HTR-8/SVneo (cell line): ENCODE measurements around the gene NFRKB.
A peak's percentile ranks its signal among the peaks of the same experiment; 100 is the strongest.

Experiments used
- DNase-seq: peaks from one replicate; pipeline ENCODE4 v3.0.0; 2011; ENCODE audit warnings: low spot score, mixed read lengths; ENCODE audit not compliant: insufficient read length
- FAIRE-seq: peaks from 2 replicates; lab custom pipeline; 2011; peaks lifted over from hg19 to GRCh38; lab: Jason Lieb, UNC

Gene NFRKB

GRCh38 chr11:129895126-129896041 lies at the start of gene NFRKB:
TSS of gene NFRKB (minus strand) at chr11:129895578. CDS start at chr11:129892849, 2,729 bp downstream.
- DNase-seq: peak; percentile 77
- no peak for FAIRE-seq

DNA sequence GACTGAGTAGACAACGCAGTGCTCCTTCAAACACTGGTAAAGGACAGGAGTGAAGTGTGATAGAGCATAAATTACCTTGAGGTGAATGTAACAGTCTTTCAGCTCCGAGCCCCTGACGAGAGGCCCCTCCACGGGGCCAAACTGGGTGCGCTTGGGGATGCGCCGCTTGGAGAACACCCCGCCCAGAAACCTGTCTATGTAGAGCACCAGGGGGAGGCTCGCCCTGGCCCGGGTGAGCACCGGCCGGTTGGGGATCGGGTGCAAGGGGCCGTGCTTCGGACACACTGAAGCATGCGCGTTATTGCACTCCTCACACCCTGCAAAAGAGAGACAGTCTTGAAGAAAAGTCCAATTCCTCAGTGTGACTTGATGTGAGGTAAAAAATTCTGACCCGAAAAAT lies 49.3 kb upstream of the NFRKB start:
- DNase-seq (no peak), FAIRE-seq (no peak)

- DNase-seq (no peak), FAIRE-seq (no peak)
Measured at GRCh38 chr11:129943036-129943435, 47.7 kb upstream of the NFRKB start.

DNA sequence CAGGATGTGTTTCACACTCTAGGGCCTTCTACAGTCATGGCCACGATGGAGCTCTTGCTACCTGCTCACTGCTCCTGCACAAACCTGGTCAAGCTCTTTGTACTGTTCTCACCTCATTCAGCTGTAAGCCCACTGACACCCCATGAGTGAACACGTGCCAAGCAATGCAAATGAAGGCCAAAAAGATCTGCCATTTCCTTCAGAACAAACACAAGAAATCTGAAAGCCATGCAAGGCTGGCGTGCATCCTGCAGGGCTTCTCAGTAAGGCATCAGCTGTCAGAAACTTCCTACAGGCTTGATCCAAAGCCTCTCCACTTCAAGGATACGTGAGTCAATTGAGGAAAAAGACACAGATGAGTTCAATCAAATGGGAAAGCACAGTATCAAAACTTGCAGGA lies 44.1 kb upstream of the NFRKB start:
- DNase-seq (no peak), FAIRE-seq (no peak)

DNA sequence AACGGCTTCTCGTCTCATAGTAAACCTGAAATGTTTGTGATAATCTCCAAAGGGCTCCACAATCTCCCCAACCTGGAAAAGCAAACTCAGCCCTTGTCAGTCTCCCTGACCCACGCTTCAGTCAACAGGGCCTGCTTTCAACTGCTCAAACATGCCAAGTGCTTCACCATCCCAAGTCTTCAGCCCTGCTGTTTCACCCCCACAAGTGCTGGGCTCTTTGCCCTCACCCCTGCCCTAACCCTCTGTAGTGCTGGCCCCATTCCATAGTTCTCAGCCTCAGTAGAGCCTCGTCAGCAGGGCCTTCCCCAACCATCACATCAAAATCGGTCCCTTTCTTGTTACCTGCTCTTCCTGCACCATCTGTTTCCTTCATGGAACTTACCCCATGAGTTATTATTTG lies 43.4 kb upstream of the NFRKB start:
- DNase-seq (no peak), FAIRE-seq (no peak)

DNA sequence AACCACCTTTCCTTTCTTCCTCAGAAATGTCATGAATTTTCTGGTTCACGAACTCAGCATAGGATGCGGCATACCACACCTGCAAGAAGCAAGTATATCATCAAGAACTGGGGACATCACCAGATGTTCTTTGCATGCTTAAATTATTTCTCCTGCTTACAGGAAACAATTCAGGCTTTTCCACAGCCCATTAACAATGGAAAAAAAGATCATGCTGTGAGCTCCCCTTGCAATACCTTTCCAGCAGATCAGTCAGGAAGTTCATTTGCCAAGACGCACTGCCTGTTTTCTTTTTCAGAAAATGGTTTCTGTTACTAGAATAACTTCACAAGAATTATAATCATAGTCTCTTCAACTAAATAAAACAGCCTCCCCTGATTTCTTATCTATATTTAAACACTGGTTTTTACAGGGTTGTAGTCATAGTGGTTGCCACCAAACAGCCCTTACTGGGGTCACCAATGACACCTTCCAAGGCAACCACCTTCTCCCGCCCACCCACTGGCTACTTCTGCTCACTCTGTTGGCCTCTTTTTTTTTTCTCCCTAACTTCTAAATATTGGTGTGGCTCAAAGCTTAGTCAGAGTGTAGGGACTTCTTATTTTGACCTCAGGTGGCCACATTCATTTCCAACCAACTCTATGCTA lies 42.3 kb upstream of the NFRKB start:
- DNase-seq: no peak
- no peak for FAIRE-seq

DNA sequence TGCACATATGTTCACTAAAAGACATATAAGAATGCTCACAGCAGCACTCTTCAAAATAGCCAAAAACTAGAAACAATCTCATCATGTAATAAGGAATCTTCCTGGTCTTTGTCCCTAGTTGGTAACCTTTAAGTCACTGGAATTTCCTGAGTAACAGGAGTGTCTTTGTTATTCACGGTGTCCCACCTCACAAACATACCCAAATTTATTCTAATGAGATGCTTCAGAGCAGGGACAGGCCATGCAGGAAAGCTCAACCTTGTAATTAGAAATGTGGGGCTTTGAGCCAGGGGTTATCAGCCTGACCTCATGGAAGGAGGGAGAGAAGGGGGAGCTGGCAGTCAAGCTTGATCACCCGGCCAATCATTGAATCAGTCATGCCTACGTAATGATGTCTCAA lies 40.3 kb upstream of the NFRKB start:
- DNase-seq (no peak), FAIRE-seq (no peak)

DNA sequence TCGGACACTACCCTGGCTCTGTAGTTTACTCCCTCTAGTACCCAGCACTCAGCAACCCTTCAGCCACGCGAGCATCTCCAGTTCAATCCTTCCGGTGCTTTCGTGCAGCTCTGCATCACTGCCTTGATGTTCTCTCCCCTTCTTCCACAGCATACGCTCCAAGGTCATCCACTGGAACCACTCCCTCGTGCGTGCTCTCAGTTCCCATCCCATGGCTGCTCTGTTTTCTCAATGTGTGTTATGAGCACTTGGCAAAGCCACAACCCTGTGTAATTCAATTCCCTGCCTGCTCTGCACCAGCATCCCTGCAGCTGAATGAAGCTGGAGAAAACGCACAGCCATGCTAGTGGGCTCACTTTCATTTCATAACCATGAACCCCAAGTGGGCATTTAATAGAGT lies 38.5 kb upstream of the NFRKB start:
- FAIRE-seq: no peak

DNA sequence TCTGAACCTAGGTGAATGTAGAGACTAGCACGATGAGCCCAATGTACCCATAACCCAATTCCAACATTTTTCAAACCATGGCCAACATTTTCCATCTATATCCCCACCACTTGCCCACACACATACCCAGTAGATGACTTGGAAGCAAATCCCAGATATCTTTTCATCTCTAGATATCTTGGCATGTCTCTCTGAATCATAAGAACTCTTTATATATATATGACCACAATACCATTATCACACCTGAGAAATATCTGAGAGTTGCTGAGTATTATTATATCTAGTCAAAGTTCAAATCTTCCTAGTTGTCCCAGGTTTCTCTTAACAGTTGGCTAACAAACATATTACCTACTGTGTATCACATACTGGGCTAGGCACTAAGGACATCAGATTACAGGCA lies 37.9 kb upstream of the NFRKB start:
- no peak for FAIRE-seq
- no peak for DNase-seq

More for the DNA sequence above, 38.5 kb upstream of the NFRKB start:
- DNase-seq: no peak

- no peak for DNase-seq
Measured at GRCh38 chr11:129932381-129933067, 37.1 kb upstream of the NFRKB start.

DNA sequence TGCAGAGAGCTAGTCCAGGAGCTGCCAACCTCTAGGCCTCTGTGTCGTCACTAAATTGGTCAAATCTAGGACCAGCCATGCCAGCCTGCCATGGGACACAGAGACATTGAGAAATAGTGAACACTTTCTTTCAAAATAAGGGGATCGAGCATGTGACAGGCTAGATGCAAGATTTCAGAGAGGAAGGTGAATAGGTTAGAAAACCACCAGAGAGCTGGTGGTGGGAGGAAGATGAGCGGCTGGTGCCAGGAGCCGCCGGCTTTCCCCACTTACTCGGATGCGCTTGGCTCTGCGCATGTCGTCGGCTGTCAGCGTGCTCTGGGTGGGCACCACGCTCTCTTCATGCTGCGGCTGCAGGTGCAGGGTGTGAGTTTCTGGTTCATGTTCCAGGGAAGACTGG lies 35.4 kb upstream of the NFRKB start:
- no peak for DNase-seq
- FAIRE-seq: no peak

More at GRCh38 chr11:129932381-129933067, 37.1 kb upstream of the NFRKB start:
- no peak for FAIRE-seq

- DNase-seq (no peak), FAIRE-seq (no peak)
Measured at GRCh38 chr11:129930296-129930695, 34.9 kb upstream of the NFRKB start.

DNA sequence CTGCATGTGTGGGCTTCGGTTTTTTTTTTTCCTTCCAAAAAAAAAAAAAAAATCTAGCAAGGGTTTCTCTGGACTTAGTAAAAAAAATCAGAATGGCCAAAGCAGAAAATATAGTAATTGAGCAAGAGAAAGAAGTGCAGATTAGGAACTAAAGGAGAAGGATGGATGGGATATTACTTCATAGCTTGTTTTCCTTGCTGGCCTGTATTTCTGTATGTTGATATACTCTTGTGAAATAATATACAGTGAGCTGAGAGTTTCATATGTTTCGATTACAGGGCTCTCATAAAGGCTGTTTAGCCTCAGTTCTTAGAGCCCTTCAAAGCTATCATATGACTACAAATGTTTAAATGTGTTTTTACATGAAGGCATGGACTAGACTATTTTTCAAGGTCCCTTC lies 34.3 kb upstream of the NFRKB start:
- FAIRE-seq (no peak), DNase-seq (no peak)

DNA sequence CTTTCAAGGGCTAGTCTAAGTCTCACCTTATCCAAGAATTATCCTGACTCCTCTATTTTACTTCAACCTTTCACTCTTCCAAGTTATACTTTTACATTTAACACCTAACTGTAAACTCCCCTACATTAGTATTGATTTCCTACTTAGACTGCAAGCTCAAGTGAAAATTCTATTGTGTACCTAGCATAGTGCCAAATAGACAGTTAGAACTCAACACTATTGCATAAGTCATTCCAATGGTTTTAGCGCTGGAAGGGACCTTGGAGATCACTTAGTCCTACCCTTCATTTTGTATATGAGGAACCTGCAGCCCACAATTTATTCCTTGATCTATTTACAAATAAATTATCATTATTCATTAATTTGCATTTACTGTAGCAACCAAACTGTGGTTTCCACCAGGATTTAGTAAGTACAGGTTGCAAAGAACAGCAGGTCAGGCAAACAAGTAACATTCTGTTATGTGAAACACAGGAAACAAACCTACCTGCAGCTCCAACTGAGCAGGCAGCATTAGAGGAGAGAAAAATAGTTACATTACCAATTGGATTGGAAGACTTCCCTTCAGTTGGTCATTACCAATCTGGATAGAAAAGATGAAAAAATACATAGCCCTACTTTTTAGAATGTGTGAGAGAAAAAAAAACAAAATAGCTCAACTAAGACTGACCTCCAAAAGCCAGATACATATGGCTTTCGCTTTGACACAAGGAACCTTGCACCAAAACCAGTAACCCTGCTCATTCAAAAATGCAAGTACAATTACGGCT lies 33.7 kb upstream of the NFRKB start:
- DNase-seq (no peak), FAIRE-seq (no peak)

- FAIRE-seq (no peak), DNase-seq (no peak)
Measured at GRCh38 chr11:129922674-129923073, 27.3 kb upstream of the NFRKB start.

DNA sequence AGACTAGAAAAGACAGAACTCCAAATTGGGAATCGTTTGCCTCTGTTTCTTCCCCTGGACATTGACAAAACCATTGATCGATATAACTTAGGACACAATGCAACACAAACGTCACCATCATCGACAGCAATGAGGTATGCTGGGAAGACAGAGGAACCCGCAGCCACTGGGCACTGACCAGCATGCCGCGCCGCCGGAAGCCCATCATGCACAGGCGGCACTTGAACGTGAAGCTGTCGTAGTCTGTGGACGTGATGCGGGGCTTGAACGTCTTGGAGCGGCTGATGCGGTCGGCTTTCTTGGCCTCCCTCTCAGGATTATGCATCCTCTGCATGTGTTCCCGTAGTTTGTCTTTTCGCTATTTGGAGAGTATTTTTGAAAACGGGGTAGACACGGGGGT lies 23.0 kb upstream of the NFRKB start:
- no peak for DNase-seq
- no peak for FAIRE-seq

DNA sequence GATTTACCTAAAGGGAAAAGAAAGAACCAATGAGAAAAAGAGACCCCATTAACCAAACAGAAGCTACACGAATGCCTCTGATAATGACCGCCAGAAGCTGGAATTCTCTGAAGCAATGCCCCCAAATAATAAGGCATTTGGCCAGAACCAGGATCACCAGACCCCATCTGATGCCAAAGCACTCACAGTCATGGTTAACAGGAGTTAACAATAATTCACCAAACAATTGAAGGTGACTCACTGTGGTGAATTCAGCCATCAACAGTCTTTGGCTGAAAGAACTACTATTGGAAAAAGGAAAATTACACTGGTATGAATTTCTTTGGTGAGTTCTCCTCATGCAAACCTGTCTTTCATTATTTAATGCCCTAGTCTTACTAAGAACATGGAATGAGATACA lies 21.9 kb upstream of the NFRKB start:
- FAIRE-seq (no peak), DNase-seq (no peak)

- no peak for FAIRE-seq
Measured at GRCh38 chr11:129911298-129911697, 15.9 kb upstream of the NFRKB start.

DNA sequence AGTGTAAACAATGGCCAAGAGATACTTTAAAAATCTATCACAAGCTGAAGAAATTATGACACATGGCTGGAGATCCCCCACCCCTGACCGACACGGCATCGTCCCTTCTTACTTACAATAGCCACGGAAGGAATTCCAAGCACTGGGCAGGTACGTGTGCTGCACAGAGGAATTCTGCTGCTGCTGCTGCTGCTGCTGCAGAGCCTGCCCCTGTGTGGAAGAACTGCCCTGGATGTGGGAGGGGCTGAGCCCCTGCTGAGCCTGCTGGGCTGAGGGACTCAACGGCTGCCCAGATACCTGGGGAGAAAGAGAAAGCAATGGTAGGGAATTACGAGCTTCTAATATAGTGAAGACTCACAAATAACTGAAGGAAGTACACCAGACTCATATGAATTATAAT lies 15.0 kb upstream of the NFRKB start:
- no peak for DNase-seq
- FAIRE-seq: no peak

More at GRCh38 chr11:129911298-129911697, 15.9 kb upstream of the NFRKB start:
- DNase-seq: no peak

DNA sequence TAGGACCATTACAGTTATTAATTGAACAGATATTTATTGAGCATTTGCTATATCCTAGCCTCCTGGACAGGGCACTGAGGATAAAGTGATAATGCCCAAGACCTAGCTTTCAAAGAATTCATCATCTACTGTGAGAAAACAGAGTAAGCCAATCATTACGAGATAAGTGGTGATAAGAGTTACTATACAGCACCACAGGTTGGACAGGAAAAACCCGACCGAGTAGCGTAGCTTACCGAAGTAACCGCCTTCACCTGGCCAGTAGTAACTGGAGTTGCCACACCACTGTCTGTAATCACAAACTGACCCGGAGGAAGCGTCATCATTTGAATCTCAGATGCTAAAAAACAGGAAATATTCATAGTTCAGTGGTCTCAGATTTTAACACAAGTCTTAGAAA lies 10.0 kb upstream of the NFRKB start:
- DNase-seq (no peak), FAIRE-seq (no peak)
